Endothelial cell of umbilical vein (primary cell): Measurements from ENCODE around the gene GALNT13. TPM values are rescaled to one million over a fixed set of nuclear protein-coding genes. Genes with fewer than 3 reads are reported as not detected.

Experiments used
- BruUV-seq: library from RNA; stranded (reverse); fragments of 400-500 nt; replicated peaks from 2 replicates; lab custom pipeline; 2021; lab: Mats Ljungman, UMichigan
- CTCF ChIA-PET: fragments of 300-600, 350-600 bp; sonication (Branson Sonifier 250); formaldehyde crosslinking; loops from one replicate; lab custom pipeline; 2021; ENCODE audit warnings: antibody characterized with exemption, inconsistent platforms; lab: Charles Lee
- POLR2A ChIA-PET: fragments of 300-600, 350-600 bp; sonication (Branson Sonifier 250); formaldehyde crosslinking; loops from one replicate; lab custom pipeline; 2021; ENCODE audit warnings: antibody characterized with exemption, inconsistent platforms; lab: Charles Lee
- DNase-seq: peaks from one replicate; pipeline ENCODE4 v3.0.0-alpha.2; 2011; ENCODE audit warnings: low read depth, low spot score
- FAIRE-seq: peaks from 2 replicates; lab custom pipeline; 2011; peaks lifted over from hg19 to GRCh38; lab: Jason Lieb, UNC
- H2AFZ ChIP-seq: 2 replicates; pipeline ENCODE4 v1.6.0; 2012; ENCODE audit warnings: low read depth, low read length, control low read depth, inconsistent platforms
- H3K27ac ChIP-seq: 2 replicates; pipeline ENCODE4 v1.5.1; 2011; ENCODE audit warnings: low read depth, mild to moderate bottlenecking, control low read depth, low read length, moderate library complexity; ENCODE audit not compliant: insufficient read depth
- H3K27me3 ChIP-seq, 2 experiments: 2 replicates each; pipeline versions ENCODE4 v1.6.0 to v1.6.1; 2011; ENCODE audit warnings: low read length in 2 of 2, mixed read lengths in 1 of 2; ENCODE audit not compliant: control insufficient read depth in 2 of 2, insufficient read depth in 2 of 2
- H3K36me3 ChIP-seq, 2 experiments: 2 replicates in 1 of 2; 3 replicates in 1 of 2; pipeline ENCODE4 v1.5.1; 2011; ENCODE audit warnings: low read length in 2 of 2, mild to moderate bottlenecking in 1 of 2, moderate library complexity in 1 of 2; ENCODE audit not compliant: control insufficient read depth in 2 of 2, insufficient read depth in 2 of 2; ENCODE audit errors: extremely low read depth in 1 of 2
- H3K4me1 ChIP-seq: 3 replicates; pipeline ENCODE4 v1.5.1; 2011; ENCODE audit warnings: mild to moderate bottlenecking, low read length; ENCODE audit not compliant: control insufficient read depth, insufficient read depth; ENCODE audit errors: extremely low read depth
- H3K4me2 ChIP-seq: 2 replicates; pipeline ENCODE4 v1.6.1; 2011; ENCODE audit warnings: low read length, control low read depth, mixed read lengths; ENCODE audit not compliant: insufficient read depth
- H3K4me3 ChIP-seq, 3 experiments: fragments of 200-600 bp in 1 of 3; sonication (generic), shearing (Covaris generic) in 1 of 3; replicated peaks in 1 of 3; 2 replicates each; pipeline ENCODE4 v1.5.1; 2011 to 2016; ENCODE audit warnings: control low read depth in 3 of 3, low read length in 3 of 3, mild to moderate bottlenecking in 2 of 3, inconsistent platforms in 1 of 3, low read depth in 1 of 3, moderate library complexity in 1 of 3; ENCODE audit not compliant: insufficient read depth in 1 of 3
- H3K79me2 ChIP-seq: 2 replicates; pipeline ENCODE4 v1.6.0; 2012; ENCODE audit warnings: low read length, inconsistent platforms; ENCODE audit not compliant: control insufficient read depth, insufficient read depth
- H3K9ac ChIP-seq: replicated peaks from 2 replicates; pipeline ENCODE3; 2011; ENCODE audit warnings: low read length, control low read depth; ENCODE audit not compliant: insufficient read depth; ENCODE audit errors: extremely low read depth
- H3K9me1 ChIP-seq: replicated peaks from 3 replicates; pipeline ENCODE4 v1.6.0; 2011; ENCODE audit warnings: mild to moderate bottlenecking, low read length; ENCODE audit not compliant: control insufficient read depth, insufficient read depth; ENCODE audit errors: extremely low read depth
- H3K9me3 ChIP-seq: replicated peaks from 2 replicates; pipeline ENCODE4 v1.5.1; 2012; ENCODE audit warnings: low read length, inconsistent platforms; ENCODE audit not compliant: control insufficient read depth, insufficient read depth
- H4K20me1 ChIP-seq: replicated peaks from 2 replicates; pipeline ENCODE3; 2011; ENCODE audit warnings: mild to moderate bottlenecking, low read length; ENCODE audit not compliant: control insufficient read depth, insufficient read depth; ENCODE audit errors: extremely low read depth
- CTCF ChIP-seq, 2 donors: IDR thresholded peaks; 1 replicate in 1 of 2; 2 replicates in 1 of 2; pipeline ENCODE4 v1.5.1; 2011; ENCODE audit warnings: low read length in 2 of 2, mild to moderate bottlenecking in 2 of 2, moderate library complexity in 2 of 2, control low read depth in 1 of 2, inconsistent platforms in 1 of 2, low read depth in 1 of 2; ENCODE audit not compliant: insufficient read depth in 1 of 2; ENCODE audit errors: extremely low read depth in 1 of 2
- EZH2 ChIP-seq: IDR thresholded peaks from 2 replicates; pipeline ENCODE4 v1.6.1; 2012; ENCODE audit warnings: borderline replicate concordance, low read depth, mild to moderate bottlenecking, moderate library complexity, low read length, inconsistent platforms; ENCODE audit not compliant: severe bottlenecking
- FOS ChIP-seq: IDR thresholded peaks from 2 replicates; pipeline ENCODE4 v1.6.1; 2011; ENCODE audit warnings: mild to moderate bottlenecking, low read length, moderate library complexity, borderline replicate concordance; ENCODE audit not compliant: insufficient read depth
- GATA2 ChIP-seq: IDR thresholded peaks from 2 replicates; pipeline ENCODE4 v1.7.0; 2011; ENCODE audit warnings: low read depth, mild to moderate bottlenecking, moderate library complexity, mixed read lengths, low read length; ENCODE audit not compliant: insufficient read length, insufficient read depth
- JUN ChIP-seq: IDR thresholded peaks from 2 replicates; pipeline ENCODE4 v1.6.1; 2011; ENCODE audit warnings: borderline replicate concordance, low read depth; ENCODE audit not compliant: insufficient read length, insufficient read depth
- MAX ChIP-seq: IDR thresholded peaks from 2 replicates; pipeline ENCODE4 v1.6.1; 2011; ENCODE audit not compliant: insufficient read depth, insufficient read length
- MYC ChIP-seq: IDR thresholded peaks from one replicate; pipeline ENCODE4 v1.6.1; 2011; ENCODE audit warnings: mild to moderate bottlenecking, low read depth, low read length
- POLR2A ChIP-seq: IDR thresholded peaks from 2 replicates; pipeline ENCODE4 v1.6.1; 2012; ENCODE audit warnings: low read depth, mild to moderate bottlenecking, control low read depth, low read length
- POLR2AphosphoS5 ChIP-seq: IDR thresholded peaks from 2 replicates; pipeline ENCODE4 v1.6.1; 2012; ENCODE audit warnings: low read depth, mild to moderate bottlenecking, control low read depth, low read length, moderate library complexity; ENCODE audit not compliant: insufficient read depth
- dilution Hi-C: fragments of 300-500 bp; cut with MboI; formaldehyde crosslinking; loops from one replicate; pipeline ENCODE4 v1.15.0; 2019; ENCODE audit warnings: low sequenced_read_pairs; ENCODE audit not compliant: extremely low pct_ligation_motif_present
- intact Hi-C: fragments of 100-400 bp; cut with micrococcal nuclease; formaldehyde crosslinking; loops from one replicate; pipeline ENCODE4 v1.10.0; 2022
- polyA plus RNA-seq, 4 experiments: library from polyadenylated mRNA; depleted of rRNA in 3 of 4; stranded (reverse) in 3 of 4; unstranded in 1 of 4; fragments of >200 nt; gene quantifications; 2 replicates each; pipeline versions ENCODE4 v1.2.1 to v1.2.3, GENCODE V29; 2011 to 2012; ENCODE audit warnings: missing spikeins in 1 of 4
- total RNA-seq: library from RNA; stranded (reverse); gene quantifications from 2 replicates; pipeline ENCODE4 v1.2.3, GENCODE V29; 2021

The GALNT13 gene
- total and polyA plus RNA-seq, 2 donors (not counting 3 experiments of a cell fraction or from before 2014, with no cell fraction given) = 0.06 TPM; not detected in 1

DNA sequence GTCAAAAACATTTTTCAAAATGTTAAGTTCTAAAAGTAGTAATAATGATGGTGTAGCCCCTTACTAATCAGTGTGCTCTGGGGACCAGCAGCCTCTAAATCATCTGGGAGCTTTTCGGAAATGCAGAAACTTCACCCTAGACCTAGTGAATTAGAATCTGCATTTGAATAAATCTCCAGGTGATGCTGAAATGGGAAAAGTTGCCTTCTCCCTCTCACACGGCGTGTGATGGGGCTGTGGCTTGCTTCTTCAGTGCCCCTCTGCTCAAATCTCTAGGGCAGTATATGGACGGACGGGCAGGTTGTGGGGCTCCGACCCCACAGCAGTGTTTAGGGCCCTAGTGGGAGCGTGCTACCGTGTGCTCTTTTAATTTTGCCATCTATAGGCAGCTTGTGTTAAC lies 368.6 kb downstream of the GALNT13 start:
- Histone ChIP-seq H2AFZ (no peak overlapping the region), H3K4me3 (no peak overlapping the region), H3K79me2 (no peaks in the 10 kb centered on the region), H3K27ac (no peak overlapping the region), H4K20me1 (no peaks in the 10 kb centered on the region), H3K27me3 (no peaks in the 10 kb centered on the region), H3K9ac (no peak overlapping the region), H3K4me1 (no peaks in the 10 kb centered on the region), H3K36me3 (no peaks in the 10 kb centered on the region), H3K9me3 (no peaks in the 10 kb centered on the region), H3K9me1 (no peaks in the 10 kb centered on the region), H3K4me2 (no peak overlapping the region)
- intact Hi-C loops (loop anchor here (5.0 kb wide), 1 partner anchor 1168 kb away; no protein-coding TSS in a partner anchor), dilution Hi-C loops (no loop called here)
- DNase-seq (no peak), FAIRE-seq (no peak)
- ChIA-PET POLR2A (no interaction called here), CTCF (interaction anchor here (1.5 kb wide), 1 partner anchor 81 kb away, joined by 3 read pairs; no protein-coding TSS in a partner anchor)
- TF ChIP-seq GATA2 (no peak), MYC (no peak), MAX (no peak)
- BruUV-seq = no TSS peak

- no peaks in the 10 kb centered on the region for H3K27me3 ChIP-seq
- H3K9ac ChIP-seq = no peak overlapping the region
- H2AFZ ChIP-seq = no peak overlapping the region
- DNase-seq (no peak), FAIRE-seq (no peak)
- no peaks in the 10 kb centered on the region for H4K20me1 ChIP-seq
- H3K9me1 ChIP-seq = no peaks in the 10 kb centered on the region
- dilution Hi-C loops = no loop called here
- no peak overlapping the region for H3K4me2 ChIP-seq
- BruUV-seq = no TSS peak
- no peaks in the 10 kb centered on the region for H3K4me1 ChIP-seq
- H3K27ac ChIP-seq = no peak overlapping the region
- CTCF ChIA-PET = interaction anchor here (1.5 kb wide), 1 partner anchor 81 kb away, joined by 3 read pairs; no protein-coding TSS in a partner anchor
- no peaks in the 10 kb centered on the region for H3K79me2 ChIP-seq
- POLR2A ChIA-PET = no interaction called here
- no peaks in the 10 kb centered on the region for H3K9me3 ChIP-seq
- TF ChIP-seq POLR2AphosphoS5 (no peak), JUN (no peak), MYC (no peak), EZH2 (no peak), POLR2A (no peak), FOS (no peak), GATA2 (no peak), CTCF (IDR thresholded peaks at IDR 0.05; ENCODE audit: extremely low read depth in 1 of 2, insufficient read depth in 1 of 2, low read depth in 1 of 2, low read length in 2 of 2) (no peak), MAX (no peak)
- intact Hi-C loops = loop anchor here (5.0 kb wide), 1 partner anchor 1169 kb away; no protein-coding TSS in a partner anchor
- no peaks in the 10 kb centered on the region for H3K36me3 ChIP-seq
- no peak overlapping the region for H3K4me3 ChIP-seq
These were observed 369.2 kb downstream of the GALNT13 start for GRCh38 chr2:154240921-154241379.
